Activated CD4-positive, alpha-beta T cell treated with anti-CD3 and anti-CD28 coated beads, Interleukin-2, amount 50 U/mL, for 16 hours (primary cell): ENCODE data around the gene ARSG.
"Not testable (repeated sequence)": the region's sequence is repeated elsewhere in the genome, so short reads cannot be mapped to it uniquely, and the experiment has no call there.

ENCODE experiments used
- DNase-seq: peaks from one replicate; pipeline ENCODE4 v3.0.0-alpha.2; 2020

The ARSG gene

GRCh38 chr17:68399638-68400403, 108.5 kb downstream of the ARSG start:
- peak; percentile 55 for DNase-seq

DNA sequence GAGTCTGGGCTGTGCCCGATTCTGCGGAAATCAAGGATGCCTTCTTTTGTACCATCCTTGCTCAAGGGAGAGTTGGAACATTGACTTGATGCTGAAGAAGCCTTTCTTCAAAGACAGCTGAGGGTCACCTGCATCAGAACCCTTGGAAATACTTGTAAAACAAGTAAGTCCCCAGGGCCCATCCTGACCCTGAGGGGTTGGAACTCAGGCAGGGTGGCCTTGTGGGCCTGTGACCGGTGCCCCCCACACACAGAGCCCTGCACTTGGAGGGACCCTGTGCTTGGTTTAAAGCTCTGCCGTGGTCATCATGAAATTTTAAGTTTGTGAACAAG, 109.1 kb downstream of the ARSG start:
- DNase-seq = no peak

DNA sequence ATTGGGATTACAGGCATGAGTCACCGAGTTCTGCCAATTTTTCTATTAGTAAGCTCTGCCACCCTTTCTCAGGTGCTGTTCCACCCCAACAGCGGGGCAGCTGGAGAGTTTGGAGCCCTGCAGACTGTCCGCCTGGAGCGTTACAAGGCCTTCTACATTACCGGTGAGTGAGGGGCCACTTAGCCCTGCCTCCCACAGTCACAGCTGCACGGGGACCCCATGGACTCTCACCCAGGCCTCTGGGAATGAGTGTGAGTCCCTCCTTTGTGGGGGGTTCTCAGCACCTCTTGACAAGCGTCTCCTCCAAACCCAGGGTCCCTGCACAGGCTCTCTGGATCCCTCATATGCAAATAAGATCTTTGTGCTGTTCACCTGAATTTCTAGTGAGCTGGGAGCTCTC, 110.0 kb downstream of the ARSG start:
- DNase-seq = no peak

GRCh38 chr17:68403122-68403521, 111.8 kb downstream of the ARSG start:
- no peak for DNase-seq

GRCh38 chr17:68403837-68404236, 112.5 kb downstream of the ARSG start:
- not testable (repeated sequence) for DNase-seq

DNA sequence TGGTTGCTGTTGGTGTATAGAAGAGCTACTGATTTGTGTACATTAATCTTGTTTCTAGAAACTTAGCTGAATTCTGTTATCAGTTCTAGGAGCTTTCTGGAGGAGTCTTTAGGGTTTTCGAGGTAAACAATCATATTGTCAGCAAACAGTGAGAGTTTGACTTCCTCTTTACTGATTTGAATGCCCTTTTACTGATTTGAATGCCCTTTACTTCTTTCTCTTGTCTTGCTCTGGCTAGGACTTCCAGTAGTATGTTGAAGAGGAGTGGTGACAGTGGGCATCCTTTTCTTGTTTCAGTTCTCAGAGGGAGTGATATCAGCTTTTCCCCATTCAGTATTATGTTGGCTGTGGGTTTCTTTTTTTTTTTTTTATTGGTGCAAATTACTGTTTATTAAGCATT, 116.4 kb downstream of the ARSG start:
- not testable (repeated sequence) for DNase-seq

DNA sequence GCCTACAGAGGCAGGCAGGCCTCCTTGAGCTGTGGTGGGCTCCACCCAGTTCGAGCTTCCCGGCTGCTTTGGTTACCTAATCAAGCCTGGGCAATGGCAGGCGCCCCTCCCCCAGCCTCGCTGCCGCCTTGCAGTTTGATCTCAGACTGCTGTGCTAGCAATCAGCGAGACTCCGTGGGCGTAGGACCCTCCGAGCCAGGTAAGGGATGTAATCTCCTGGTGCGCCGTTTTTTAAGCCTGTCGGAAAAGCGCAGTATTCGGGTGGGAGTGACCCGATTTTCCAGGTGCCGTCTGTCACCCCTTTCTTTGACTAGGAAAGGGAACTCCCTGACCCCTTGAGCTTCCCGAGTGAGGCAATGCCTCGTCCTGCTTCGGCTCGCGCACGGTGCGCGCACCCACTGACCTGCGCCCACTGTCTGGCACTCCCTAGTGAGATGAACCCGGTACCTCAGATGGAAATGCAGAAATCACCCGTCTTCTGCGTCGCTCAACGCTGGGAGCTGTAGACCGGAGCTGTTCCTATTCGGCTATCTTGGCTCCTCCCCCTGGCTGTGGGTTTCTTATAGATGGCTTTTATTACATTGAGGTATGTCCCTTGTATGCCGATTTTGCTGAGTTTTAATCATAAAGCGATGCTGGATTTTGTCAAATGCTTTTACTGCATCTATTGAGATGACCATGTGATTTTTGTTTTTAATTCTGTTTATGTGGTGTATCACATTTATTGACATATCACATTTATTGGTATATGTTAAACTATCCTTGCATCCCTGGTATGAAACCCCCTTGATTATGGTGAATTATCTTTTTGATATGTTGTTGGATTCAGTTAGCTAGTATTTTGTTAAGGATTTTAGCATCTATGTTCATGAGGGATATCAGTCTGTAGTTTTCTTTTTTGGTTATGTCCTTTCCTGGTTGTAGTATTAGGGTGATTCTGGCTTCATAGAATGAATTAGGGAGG, 122.6 kb downstream of the ARSG start:
- peak; percentile 41 for DNase-seq

GRCh38 chr17:68414901-68415300, 123.6 kb downstream of the ARSG start:
- DNase-seq = not testable (repeated sequence)

GRCh38 chr17:68417317-68417716, 126.0 kb downstream of the ARSG start:
- no peak for DNase-seq

GRCh38 chr17:68418876-68419275, 127.6 kb downstream of the ARSG start:
- DNase-seq = no peak

DNA sequence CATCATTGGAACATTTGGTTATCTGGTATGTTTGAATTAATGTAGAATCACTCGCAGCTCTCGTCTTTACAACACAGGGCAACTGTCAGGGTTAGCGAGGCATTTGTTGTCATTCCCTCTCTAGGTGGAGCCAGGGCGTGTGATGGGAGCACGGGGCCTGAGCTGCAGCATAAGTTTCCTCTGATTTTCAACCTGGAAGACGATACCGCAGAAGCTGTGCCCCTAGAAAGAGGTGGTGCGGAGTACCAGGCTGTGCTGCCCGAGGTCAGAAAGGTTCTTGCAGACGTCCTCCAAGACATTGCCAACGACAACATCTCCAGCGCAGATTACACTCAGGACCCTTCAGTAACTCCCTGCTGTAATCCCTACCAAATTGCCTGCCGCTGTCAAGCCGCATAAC, 128.8 kb downstream of the ARSG start:
- no peak for DNase-seq

DNA sequence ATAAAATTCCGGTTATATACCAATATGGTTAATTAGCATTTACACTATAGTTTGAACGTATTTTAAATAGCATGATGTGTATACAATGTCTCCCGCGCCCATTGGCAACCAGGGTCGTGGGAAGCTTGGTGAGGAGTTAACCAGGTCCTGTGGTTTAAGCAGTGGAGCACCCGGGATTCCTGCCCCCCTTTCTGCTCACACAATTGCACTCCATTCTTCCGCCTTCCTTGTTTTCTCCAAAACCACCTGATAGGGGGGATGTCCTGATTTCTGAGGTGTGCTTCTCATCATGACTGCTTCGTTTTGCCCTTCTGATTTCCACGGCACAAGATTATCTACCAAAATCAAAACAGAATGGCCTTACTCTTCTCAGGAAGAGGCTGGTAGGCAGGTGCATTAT, 130.2 kb downstream of the ARSG start:
- no peak for DNase-seq

- no peak for DNase-seq
These were observed 131.5 kb downstream of the ARSG start for GRCh38 chr17:68422821-68423220.

GRCh38 chr17:68423251-68423650, 132.0 kb downstream of the ARSG start:
- no peak for DNase-seq

GRCh38 chr17:68424203-68424602, 132.9 kb downstream of the ARSG start:
- DNase-seq = no peak

GRCh38 chr17:68424861-68425260, 133.6 kb downstream of the ARSG start:
- no peak for DNase-seq

DNA sequence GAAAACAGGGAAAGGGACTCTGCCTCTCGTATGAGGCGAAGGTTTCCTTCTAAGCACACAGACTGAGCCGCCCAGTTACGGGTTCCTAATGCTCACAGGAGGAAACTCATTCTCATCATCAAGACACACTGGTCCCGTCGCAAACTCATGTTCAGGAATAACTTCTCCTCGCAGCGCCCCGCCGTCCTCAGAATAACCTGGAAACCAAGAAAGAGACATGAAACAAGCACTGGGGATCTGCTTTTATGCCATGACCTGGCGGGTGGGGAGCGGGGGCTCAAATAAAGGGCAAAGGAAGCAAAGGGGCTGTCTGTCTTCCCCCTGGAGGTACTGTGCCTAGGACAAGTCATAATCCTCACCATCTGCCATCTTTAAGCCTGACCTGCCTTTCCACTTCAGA, 134.7 kb downstream of the ARSG start:
- no peak for DNase-seq

- no peak for DNase-seq
These were observed 136.3 kb downstream of the ARSG start for GRCh38 chr17:68427575-68427974.

DNA sequence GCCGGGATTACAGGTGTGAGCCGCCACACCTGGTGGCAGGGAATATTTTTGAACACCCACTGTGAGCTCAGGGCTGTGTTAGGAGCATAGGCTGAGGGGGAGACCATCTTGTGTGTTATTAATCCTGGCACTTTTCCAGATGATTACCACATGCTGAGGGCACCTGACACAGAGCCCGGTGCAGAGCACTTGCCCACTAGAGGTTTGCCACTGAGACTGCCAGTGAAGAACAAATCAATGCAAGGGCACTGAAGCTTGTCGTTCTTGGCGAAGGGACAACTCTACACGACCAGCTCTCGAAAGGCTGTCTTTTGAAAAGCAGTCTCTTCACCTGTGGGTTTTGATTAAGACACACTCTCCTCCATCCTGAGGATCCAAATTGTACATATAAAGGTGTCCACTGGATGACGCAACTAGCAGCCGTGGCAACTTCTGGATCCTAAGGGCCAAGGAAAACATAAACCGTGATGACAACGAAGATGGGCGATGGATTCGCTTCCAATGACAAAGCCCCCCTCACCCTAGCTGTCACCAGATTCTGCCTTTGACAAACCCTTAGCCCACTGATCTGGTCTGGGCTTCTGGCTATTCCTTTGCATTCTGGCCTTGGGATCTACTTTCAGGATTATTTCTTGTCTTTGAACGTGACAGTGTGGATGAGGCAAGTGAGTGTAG, 137.3 kb downstream of the ARSG start:
- no peak for DNase-seq

DNA sequence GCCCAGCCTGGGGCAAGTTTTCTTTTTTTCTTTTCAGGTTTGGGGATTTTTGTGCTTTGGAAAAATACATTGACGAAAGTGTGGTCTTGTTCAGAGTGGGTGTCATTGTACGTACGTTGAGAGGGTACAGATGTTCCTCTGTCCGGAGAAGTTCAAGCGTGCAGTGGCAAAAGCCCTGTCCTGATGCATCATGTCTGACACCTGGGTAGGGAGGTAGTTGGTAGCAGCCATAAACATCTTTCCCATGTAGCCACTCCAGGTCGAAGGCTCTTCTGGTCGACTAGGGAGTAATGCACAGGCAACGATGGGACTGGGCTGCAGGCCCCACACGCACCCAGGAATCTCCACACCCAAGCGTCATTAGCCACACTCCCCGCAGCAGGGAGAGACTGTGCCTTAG, 138.6 kb downstream of the ARSG start:
- no peak for DNase-seq

DNA sequence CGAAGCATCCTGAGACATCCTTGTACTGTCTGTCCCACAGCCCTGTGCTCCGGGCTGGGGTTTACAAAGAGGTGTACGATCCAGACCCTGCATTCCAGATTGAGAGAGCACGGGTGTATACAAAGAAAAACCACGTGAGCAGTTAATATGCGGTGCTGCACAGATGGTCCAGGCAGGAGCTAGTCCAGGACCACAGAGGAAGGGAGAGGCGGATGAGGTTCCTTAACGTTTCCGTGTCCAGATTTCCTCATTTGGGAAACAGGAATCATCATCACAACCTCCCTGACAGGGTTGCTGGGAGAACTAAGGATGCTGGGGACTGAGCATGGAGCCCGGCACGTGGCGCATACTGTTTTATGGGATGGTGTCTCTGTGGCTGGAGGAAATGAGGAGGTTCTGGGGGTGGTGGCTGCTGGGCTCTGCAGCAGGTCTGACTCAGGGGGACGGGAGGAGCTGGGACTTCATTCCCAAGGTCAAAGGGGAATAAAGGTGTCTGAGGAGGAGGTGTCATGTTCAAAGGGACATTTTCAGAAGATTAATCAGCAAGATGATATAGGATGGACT, 139.8 kb downstream of the ARSG start:
- no peak for DNase-seq

DNA sequence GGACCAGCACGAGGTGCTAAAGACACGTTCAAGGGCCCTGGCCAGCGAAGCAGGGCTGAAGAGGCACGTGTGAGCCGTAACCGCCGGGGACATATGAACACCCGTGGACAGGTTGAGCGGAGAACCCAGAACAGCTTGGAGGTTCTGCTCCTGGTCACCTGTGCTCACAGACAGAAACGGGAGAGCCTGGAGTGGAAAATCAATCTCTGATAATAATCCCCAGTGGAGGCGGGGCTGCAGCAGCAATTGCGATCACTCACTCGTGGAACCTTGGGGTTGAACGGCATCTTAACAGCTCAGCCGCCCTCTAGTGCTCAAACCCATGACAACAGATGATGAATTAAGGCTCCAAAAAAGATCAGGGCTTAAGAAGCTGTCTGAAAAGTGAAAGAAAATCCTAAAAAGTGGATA, 140.4 kb downstream of the ARSG start:
- DNase-seq = peak; percentile 35
